ENCODE results near the gene ZMYM4. TPM values are rescaled to one million over a fixed set of nuclear protein-coding genes. Genes with fewer than 3 reads are reported as not detected.

The ZMYM4 gene
- total and polyA plus RNA-seq, 10 of the 15 experiments (the other 5 are each of a cell fraction or from before 2014, with no cell fraction given) = 8.0 to 37.0 (median 28.1) TPM

DNA sequence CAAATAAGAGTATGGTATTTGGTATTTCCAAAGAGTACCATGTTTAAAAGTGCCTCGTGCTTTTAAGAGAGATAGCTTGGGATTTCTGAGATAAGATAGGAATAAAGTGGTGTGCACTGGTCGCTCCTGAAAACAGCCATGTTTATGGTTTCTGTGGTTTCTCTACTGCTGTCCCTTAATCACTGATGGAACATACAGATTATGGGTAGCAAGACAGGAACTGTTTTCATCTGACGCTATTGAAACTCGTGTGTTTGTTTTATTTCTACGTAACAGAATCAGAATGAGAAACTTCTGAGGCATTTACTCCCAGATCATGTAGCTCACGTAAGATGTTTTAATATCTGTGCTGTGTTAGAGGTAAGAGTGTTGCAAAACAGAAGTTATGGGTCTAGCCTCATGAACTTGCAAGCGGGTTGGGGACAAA lies 162.7 kb downstream of the ZMYM4 start (continued):
- TF ChIP-seq SUPT20H (IDR thresholded peaks at IDR 0.05; ENCODE audit: borderline replicate concordance, control insufficient read depth, low read depth, low read length) = no peak
- no peak for TF ChIP-seq IKZF2 (IDR thresholded peaks at IDR 0.05)

DNA sequence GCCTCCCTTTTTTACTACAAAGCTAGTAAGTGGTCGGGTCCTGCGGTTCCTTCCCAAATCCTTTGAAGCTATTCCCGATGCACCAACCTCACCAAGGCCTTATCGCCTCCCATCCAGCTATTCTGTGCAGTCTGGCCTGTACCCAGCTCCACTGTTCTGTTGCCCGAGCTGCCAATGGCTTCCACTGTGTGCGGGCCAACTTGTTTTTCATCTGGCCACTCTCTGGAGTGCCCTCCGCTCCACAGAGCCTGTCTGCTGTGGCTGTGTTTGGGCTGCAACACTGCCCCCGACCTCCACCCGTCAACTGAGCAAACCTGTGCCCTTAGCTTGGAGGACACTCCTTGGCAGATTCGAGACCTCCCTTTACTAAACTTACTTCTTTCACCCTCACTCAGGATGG lies 163.7 kb downstream of the ZMYM4 start:
- DNase-seq (ENCODE audit: low read depth, low spot score) (no peak), ATAC-seq (no peak), FAIRE-seq (no peak)
- Histone ChIP-seq H3K4me3 (no peak overlapping the region), H3K79me2 (ENCODE audit: control insufficient read depth, insufficient read depth, low read length) (no peaks in the 10 kb centered on the region), H3K36me3 (ENCODE audit: control insufficient read depth in 2 of 2, insufficient read depth in 2 of 2, low read length in 1 of 2) (peaks cover 2 to 12% of the 10 kb centered on the region in 2 experiments; a peak in 3 of 4 replicates), H3K4me2 (ENCODE audit: control insufficient read depth, insufficient read depth) (no peak overlapping the region), H3K27me3 (replicated peaks in 1 of 2; ENCODE audit: control insufficient read depth in 2 of 2, insufficient read depth in 2 of 2, low read length in 1 of 2) (no peaks in the 10 kb centered on the region), H3K9ac (ENCODE audit: control insufficient read depth, insufficient read depth, low read length) (no peak overlapping the region), H3K27ac (ENCODE audit: control insufficient read depth, insufficient read depth) (no peak overlapping the region), H2AFZ (ENCODE audit: control insufficient read depth, low read depth, low read length) (no peak overlapping the region), H3K4me1 (ENCODE audit: control insufficient read depth, insufficient read depth, low read length) (no peaks in the 10 kb centered on the region), H3K9me3 (replicated peaks; ENCODE audit: control insufficient read depth, insufficient read depth, low read length) (no peaks in the 10 kb centered on the region), H4K20me1 (ENCODE audit: control insufficient read depth, insufficient read depth) (no peaks in the 10 kb centered on the region; the same call in 1 of the 2 replicates)
- ChIA-PET POLR2A (interaction anchor here (0.6 kb wide), 1 partner anchor 104 kb away, joined by 4 read pairs; no protein-coding TSS in a partner anchor), CTCF (interaction anchor here (1.1 kb wide), 1 partner anchor 19 kb away, joined by 9 read pairs; no protein-coding TSS in a partner anchor), RAD21 (ENCODE audit: unreplicated experiment) (no interaction called here), SMC1A (ENCODE audit: uncharacterized antibody, unreplicated experiment) (interaction anchor here (0.8 to 1.3 kb wide), 2 partner anchors 17 to 20 kb away, joined by 3 read pairs; no protein-coding TSS in a partner anchor)
- 93% methylated on average over 10 of the region's 10 CpGs for WGBS (ENCODE audit: insufficient coverage, insufficient replicate concordance, low lambda C conversion rate, missing lambda C conversion rate)
- in situ Hi-C loops (cut with MboI) = no loop called here
- no TSS peak for BruUV-seq (replicated peaks)
- intact Hi-C loops (cut with micrococcal nuclease; ENCODE audit: unreplicated experiment) = no loop called here
- TF ChIP-seq, protein P1, sequence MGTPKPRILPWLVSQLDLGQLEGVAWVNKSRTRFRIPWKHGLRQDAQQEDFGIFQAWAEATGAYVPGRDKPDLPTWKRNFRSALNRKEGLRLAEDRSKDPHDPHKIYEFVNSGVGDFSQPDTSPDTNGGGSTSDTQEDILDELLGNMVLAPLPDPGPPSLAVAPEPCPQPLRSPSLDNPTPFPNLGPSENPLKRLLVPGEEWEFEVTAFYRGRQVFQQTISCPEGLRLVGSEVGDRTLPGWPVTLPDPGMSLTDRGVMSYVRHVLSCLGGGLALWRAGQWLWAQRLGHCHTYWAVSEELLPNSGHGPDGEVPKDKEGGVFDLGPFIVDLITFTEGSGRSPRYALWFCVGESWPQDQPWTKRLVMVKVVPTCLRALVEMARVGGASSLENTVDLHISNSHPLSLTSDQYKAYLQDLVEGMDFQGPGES (IDR thresholded peaks at IDR 0.05) = no peak
- TF ChIP-seq MLLT1 (IDR thresholded peaks at IDR 0.05) = no peak
- TF ChIP-seq BACH1 (IDR thresholded peaks at IDR 0.05; ENCODE audit: borderline replicate concordance) = no peak
- TF ChIP-seq BCL11A (IDR thresholded peaks at IDR 0.05; ENCODE audit: low read depth, low read length) = no peak
- TF ChIP-seq, protein P2, sequence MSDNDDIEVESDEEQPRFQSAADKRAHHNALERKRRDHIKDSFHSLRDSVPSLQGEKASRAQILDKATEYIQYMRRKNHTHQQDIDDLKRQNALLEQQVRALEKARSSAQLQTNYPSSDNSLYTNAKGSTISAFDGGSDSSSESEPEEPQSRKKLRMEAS (IDR thresholded peaks at IDR 0.05; ENCODE audit: low read depth, low read length) = no peak
- no peak for TF ChIP-seq EGR1 (IDR thresholded peaks at IDR 0.05; ENCODE audit: borderline replicate concordance in 1 of 2, low read depth in 2 of 2, low read length in 2 of 2)
- TF ChIP-seq, protein P3, sequence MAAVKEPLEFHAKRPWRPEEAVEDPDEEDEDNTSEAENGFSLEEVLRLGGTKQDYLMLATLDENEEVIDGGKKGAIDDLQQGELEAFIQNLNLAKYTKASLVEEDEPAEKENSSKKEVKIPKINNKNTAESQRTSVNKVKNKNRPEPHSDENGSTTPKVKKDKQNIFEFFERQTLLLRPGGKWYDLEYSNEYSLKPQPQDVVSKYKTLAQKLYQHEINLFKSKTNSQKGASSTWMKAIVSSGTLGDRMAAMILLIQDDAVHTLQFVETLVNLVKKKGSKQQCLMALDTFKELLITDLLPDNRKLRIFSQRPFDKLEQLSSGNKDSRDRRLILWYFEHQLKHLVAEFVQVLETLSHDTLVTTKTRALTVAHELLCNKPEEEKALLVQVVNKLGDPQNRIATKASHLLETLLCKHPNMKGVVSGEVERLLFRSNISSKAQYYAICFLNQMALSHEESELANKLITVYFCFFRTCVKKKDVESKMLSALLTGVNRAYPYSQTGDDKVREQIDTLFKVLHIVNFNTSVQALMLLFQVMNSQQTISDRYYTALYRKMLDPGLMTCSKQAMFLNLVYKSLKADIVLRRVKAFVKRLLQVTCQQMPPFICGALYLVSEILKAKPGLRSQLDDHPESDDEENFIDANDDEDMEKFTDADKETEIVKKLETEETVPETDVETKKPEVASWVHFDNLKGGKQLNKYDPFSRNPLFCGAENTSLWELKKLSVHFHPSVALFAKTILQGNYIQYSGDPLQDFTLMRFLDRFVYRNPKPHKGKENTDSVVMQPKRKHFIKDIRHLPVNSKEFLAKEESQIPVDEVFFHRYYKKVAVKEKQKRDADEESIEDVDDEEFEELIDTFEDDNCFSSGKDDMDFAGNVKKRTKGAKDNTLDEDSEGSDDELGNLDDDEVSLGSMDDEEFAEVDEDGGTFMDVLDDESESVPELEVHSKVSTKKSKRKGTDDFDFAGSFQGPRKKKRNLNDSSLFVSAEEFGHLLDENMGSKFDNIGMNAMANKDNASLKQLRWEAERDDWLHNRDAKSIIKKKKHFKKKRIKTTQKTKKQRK (IDR thresholded peaks at IDR 0.05; ENCODE audit: low read depth, low read length) = no peak
- TF ChIP-seq, protein P4, sequence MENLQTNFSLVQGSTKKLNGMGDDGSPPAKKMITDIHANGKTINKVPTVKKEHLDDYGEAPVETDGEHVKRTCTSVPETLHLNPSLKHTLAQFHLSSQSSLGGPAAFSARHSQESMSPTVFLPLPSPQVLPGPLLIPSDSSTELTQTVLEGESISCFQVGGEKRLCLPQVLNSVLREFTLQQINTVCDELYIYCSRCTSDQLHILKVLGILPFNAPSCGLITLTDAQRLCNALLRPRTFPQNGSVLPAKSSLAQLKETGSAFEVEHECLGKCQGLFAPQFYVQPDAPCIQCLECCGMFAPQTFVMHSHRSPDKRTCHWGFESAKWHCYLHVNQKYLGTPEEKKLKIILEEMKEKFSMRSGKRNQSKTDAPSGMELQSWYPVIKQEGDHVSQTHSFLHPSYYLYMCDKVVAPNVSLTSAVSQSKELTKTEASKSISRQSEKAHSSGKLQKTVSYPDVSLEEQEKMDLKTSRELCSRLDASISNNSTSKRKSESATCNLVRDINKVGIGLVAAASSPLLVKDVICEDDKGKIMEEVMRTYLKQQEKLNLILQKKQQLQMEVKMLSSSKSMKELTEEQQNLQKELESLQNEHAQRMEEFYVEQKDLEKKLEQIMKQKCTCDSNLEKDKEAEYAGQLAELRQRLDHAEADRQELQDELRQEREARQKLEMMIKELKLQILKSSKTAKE (IDR thresholded peaks at IDR 0.05; ENCODE audit: low read depth, poor library complexity, severe bottlenecking) = no peak
- TF ChIP-seq, protein P5, sequence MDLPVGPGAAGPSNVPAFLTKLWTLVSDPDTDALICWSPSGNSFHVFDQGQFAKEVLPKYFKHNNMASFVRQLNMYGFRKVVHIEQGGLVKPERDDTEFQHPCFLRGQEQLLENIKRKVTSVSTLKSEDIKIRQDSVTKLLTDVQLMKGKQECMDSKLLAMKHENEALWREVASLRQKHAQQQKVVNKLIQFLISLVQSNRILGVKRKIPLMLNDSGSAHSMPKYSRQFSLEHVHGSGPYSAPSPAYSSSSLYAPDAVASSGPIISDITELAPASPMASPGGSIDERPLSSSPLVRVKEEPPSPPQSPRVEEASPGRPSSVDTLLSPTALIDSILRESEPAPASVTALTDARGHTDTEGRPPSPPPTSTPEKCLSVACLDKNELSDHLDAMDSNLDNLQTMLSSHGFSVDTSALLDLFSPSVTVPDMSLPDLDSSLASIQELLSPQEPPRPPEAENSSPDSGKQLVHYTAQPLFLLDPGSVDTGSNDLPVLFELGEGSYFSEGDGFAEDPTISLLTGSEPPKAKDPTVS (IDR thresholded peaks at IDR 0.05; ENCODE audit: low read depth, low read length) = no peak

Data from GM12878 (cell line).